ENCODE data around the gene HPS3. TPM values are rescaled to one million over a fixed set of nuclear protein-coding genes. Genes with fewer than 3 reads are reported as not detected.
"Not testable (repeated sequence)": the region's sequence is repeated elsewhere in the genome, so short reads cannot be mapped to it uniquely, and the experiment has no call there.

Gene HPS3
- total RNA-seq, 1 experiment from 2014 or later = 14.1 TPM

DNA sequence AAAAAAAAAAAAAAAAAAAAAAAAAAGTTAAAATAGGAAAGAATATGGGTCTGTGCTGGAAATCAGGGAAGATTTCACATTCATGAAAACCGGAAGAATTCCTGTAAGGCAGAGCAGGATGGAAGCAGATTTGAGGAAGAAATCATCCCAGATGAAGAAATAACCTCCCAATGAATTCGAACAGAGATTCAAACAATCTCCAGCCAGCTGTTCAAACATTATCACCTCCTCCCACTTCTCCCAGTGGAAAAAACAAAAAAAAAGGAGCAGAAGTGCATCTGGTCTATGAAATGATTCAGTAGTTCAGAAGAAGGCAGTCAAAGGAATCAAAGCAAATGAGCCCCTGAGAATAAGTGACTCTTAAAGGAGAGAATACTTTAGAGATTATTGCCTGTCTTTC is 59.1 kb downstream of the HPS3 start:
- no peak for DNase-seq (ENCODE audit: low spot score)

- no peak for DNase-seq (ENCODE audit: low spot score)
Observed at GRCh38 chr3:149195221-149195620, 65.8 kb downstream of the HPS3 start.

- DNase-seq (ENCODE audit: low spot score) = not testable (repeated sequence)
Observed at GRCh38 chr3:149196805-149197592, 67.6 kb downstream of the HPS3 start.

DNA sequence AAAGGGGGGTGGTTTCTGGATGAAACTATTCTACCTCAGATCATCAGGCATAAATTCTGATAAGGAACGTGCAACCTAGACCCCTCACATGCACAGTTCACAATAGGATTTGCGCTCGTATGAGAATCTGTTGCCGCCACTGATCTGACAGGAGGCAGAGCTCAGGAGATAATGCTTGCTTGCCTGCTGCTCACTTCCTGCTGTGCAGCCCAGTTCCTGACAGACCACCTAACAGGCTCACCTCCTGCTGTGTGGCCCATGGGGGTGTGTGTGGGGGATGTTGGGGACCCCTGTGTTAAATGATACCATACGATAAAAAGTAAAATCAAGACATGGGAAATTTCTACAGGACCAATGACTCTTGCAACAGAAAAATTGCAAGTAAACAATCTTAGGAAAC is 68.2 kb downstream of the HPS3 start:
- DNase-seq (ENCODE audit: low spot score) = no peak

GRCh38 chr3:149198611-149199010 is 69.2 kb downstream of the HPS3 start:
- DNase-seq (ENCODE audit: low spot score) = no peak

GRCh38 chr3:149199474-149199873 is 70.0 kb downstream of the HPS3 start:
- no peak for DNase-seq (ENCODE audit: low spot score)

- no peak for DNase-seq (ENCODE audit: low spot score)
Observed at GRCh38 chr3:149203758-149204157, 74.3 kb downstream of the HPS3 start.

DNA sequence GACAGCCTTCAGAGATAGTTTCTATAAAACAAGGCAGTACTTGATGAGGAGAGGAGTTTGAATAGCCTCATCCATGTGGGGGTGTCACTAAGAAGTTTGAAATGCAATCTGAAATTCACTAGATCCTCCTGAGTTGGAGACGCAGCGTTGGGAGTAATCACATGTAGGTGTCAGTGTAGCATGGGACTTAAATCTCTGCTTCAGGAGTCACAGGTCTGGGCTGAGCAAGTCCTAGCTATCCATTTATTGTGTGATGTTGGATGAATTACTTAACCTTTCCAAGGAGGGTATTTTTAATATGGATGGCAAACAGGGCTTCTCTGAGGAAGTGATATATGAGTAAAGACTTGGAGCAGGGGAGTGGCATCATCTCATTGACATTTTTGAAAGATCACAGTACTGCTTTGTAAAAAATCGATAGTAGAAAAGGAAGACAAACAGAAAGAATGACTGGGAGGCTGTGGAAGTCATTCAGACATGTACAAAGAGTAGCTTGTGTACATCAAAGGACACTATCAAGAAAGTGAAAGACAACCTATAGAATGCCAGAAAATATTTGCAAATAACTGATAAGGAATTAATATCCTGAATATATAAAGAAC is 75.1 kb downstream of the HPS3 start:
- no peak for DNase-seq (ENCODE audit: low spot score)

DNA sequence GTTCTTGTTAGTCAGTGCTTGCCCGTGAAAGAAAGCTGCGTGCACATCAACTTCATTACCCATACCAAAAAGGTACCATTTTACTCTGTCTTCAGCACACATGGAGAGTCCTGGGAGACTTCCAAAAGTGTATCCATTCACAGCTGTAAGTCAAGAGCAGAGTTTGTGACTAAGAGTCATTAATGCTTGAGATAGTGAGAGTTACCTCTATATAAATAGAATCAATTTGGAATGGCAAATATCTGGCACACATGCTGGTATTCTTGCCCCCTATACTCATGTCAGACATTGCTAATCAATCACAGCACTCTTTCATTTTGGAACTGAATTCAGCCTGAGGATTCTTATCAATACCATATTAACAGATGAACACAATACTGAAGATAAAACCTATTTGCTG is 78.0 kb downstream of the HPS3 start:
- no peak for DNase-seq (ENCODE audit: low spot score)

- no peak for DNase-seq (ENCODE audit: low spot score)
Observed at GRCh38 chr3:149209431-149209830, 80.0 kb downstream of the HPS3 start.

DNA sequence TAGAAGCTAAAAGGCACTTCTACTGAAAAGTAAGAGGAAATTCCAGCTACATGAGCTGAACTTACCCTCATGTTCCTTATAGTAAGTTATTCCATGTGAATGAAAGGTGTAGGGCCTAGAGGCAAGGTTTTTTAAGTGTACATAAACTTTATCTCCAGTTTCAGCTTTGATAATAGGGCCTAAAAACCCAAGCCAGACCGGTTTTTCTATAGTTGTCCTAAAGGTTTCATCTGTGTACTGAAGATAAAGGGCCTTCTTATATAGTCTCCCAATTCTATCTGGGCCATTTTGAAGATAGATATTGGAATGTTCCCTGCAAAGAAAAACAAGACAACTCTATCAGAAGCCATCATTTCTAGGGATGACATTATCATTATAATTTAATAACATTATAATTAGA is 82.9 kb downstream of the HPS3 start:
- DNase-seq (ENCODE audit: low spot score) = no peak

DNA sequence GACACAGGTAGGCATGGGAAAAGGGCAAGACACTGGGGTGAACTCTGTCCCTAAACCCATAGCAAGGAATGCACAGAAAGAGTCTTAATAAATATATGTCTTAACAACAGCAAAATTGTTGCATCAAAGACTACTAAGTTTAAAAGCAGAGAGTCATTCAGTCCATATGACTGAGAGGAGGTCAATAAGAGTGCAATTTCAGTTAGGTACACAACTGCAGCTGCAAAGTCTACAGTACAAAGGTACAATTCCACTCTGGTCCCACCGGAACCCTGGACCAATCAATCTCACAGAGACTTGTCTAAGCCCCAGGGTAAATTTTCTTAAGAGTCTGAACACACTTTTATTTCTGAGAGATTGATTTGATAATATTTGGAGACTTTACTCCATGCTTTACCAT is 85.3 kb downstream of the HPS3 start:
- DNase-seq (ENCODE audit: low spot score) = no peak

GRCh38 chr3:149215515-149215914 is 86.1 kb downstream of the HPS3 start:
- DNase-seq (ENCODE audit: low spot score) = no peak

- DNase-seq (ENCODE audit: low spot score) = peak; percentile 48
Observed at GRCh38 chr3:149216193-149216869, 86.9 kb downstream of the HPS3 start.

GRCh38 chr3:149217347-149217746 is 87.9 kb downstream of the HPS3 start:
- DNase-seq (ENCODE audit: low spot score) = no peak

DNA sequence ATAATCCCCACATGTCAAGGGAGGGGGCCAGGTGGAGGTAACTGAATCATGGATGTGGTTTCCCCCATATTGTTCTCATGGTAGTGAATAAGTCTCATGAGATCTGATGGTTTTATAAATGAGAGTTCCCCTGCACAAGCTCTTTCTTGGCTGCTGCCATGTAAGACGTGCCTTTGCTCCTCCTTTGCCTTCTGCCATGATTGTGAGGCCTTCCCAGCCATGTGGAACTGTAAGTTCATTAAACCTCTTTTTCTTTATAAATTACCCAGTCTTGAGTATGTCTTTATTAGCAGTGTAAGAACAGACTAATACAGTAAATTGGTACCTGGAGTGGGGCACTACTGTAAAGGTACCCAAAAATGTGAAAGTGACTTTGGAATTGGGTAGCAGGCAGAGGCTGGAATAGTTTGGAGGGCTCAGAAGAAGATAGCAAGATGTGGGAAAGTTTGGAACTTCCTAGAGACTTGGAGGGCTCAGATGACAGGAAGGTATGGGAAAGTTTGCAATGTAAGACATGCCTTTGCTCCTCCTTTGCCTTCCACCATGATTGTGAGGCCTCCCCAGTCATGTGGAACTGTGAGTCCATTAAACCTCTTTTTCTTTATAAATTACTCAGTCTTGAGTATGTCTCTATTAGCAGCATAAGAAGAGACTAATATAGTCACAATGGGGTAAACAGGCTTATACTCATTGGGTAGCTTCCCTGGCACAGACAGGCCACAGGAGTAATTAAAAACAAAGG is 90.1 kb downstream of the HPS3 start:
- DNase-seq (ENCODE audit: low spot score) = not testable (repeated sequence)

DNA sequence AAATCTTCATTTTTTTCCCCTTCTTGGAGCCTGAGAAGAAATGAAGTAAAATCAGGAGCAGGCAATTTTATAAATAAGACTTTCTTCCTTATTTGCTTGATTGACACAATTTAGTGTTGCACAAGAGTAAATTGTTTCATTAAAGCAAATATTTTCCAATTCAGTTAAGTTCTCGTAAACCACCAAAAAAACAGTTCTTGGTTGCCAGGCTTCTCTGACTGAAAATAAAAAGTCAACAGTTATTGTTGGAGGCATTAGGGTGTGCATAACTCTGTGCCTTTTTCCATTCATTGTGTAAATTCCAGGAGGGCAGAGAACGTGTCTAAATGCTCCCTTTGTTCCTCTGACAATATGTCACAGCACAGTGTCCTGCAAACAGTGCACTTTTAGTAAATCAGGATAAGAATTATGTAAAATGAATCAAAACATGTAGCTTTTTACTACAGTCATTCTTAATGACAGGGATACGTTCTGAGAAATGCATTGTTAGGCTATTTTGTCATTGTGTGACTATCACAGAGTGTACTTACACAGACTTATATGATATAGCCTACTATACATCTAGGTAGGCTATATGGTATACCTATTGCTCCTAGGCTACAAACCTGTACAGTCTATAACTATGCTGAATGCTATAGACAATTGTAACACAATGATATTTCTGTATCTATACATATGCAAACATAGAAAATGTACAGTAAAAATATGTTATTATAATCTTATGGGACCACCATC is 92.5 kb downstream of the HPS3 start, which contains the start of gene CP:
TSS of gene CP (minus strand) at position 47 of the 735 bp plus-strand sequence. CDS start at position 10, 37 bp downstream.
- DNase-seq (ENCODE audit: low spot score) = peak; percentile 53

All from HT-29 (cell line).